ENCODE measurements around the gene ARPC5. TPM values are rescaled to one million over a fixed set of nuclear protein-coding genes. Genes with fewer than 3 reads are reported as not detected.

Gene ARPC5
- total and polyA plus RNA-seq, 4 donors, result 165 to 266 (median 188) TPM

- peak overlapping the region; percentile 19 for H3K4me3 ChIP-seq
- H3K9me3 ChIP-seq (ENCODE audit: control insufficient read depth in 4 of 4, insufficient read depth in 3 of 4, low read length in 3 of 4), result peaks cover 0 to 2% (median 0%) of the 10 kb centered on the region in 4 donors
- ATAC-seq (ENCODE audit: insufficient read depth, low FRiP score), result no peak
- no peaks in the 10 kb centered on the region for H3K36me3 ChIP-seq (ENCODE audit: control insufficient read depth in 4 of 4, insufficient read depth in 4 of 4, low read length in 4 of 4)
- peaks cover 0 to 7% (median 0%) of the 10 kb centered on the region in 5 donors for H3K4me1 ChIP-seq (ENCODE audit: control insufficient read depth in 5 of 5, insufficient read depth in 5 of 5, low read length in 5 of 5)
- TF ChIP-seq CTCF (IDR thresholded peaks at IDR 0.05; ENCODE audit: control extremely low read depth, extremely low read depth), result no peak
- H3K27me3 ChIP-seq (ENCODE audit: control insufficient read depth in 3 of 3, insufficient read depth in 3 of 3, low read length in 2 of 3), result no peaks in the 10 kb centered on the region
- H3K27ac ChIP-seq (ENCODE audit: low read depth in 1 of 2, low read length in 1 of 2), result peak overlapping the region in 1 of 2 donors; percentile 91
- no peak overlapping the region for H3K9ac ChIP-seq (ENCODE audit: insufficient read depth in 1 of 2, low read length in 2 of 2)
- no peak for DNase-seq
- 66 to 80% methylated on average over 4 of the region's 4 CpGs for WGBS, 2 donors
These were observed 45.7 kb downstream of the ARPC5 start for GRCh38 chr1:183589874-183590243.

- peak overlapping the region in 1 of 2 donors; percentile 91 for H3K27ac ChIP-seq (ENCODE audit: low read depth in 1 of 2, low read length in 1 of 2)
- peaks cover 0 to 2% (median 0%) of the 10 kb centered on the region in 4 donors for H3K9me3 ChIP-seq (ENCODE audit: control insufficient read depth in 4 of 4, insufficient read depth in 3 of 4, low read length in 3 of 4)
- no peak for TF ChIP-seq CTCF (IDR thresholded peaks at IDR 0.05; ENCODE audit: control extremely low read depth, extremely low read depth)
- peaks cover 0 to 7% (median 0%) of the 10 kb centered on the region in 5 donors for H3K4me1 ChIP-seq (ENCODE audit: control insufficient read depth in 5 of 5, insufficient read depth in 5 of 5, low read length in 5 of 5)
- ATAC-seq (ENCODE audit: insufficient read depth, low FRiP score), result no peak
- peak overlapping the region; percentile 24 for H3K4me3 ChIP-seq
- H3K27me3 ChIP-seq (ENCODE audit: control insufficient read depth in 3 of 3, insufficient read depth in 3 of 3, low read length in 2 of 3), result no peaks in the 10 kb centered on the region
- no peak overlapping the region for H3K9ac ChIP-seq (ENCODE audit: insufficient read depth in 1 of 2, low read length in 2 of 2)
- 70 to 82% methylated on average over 5 of the region's 5 CpGs for WGBS, 2 donors
- DNase-seq, result no peak
- no peaks in the 10 kb centered on the region for H3K36me3 ChIP-seq (ENCODE audit: control insufficient read depth in 4 of 4, insufficient read depth in 4 of 4, low read length in 4 of 4)
These were observed 46.2 kb downstream of the ARPC5 start for GRCh38 chr1:183589384-183589783.

GRCh38 chr1:183588827-183589226 is 46.8 kb downstream of the ARPC5 start:
- Histone ChIP-seq H3K27ac (ENCODE audit: low read depth in 1 of 2, low read length in 1 of 2) (peak overlapping the region in 1 of 2 donors; percentile 68), H3K9ac (ENCODE audit: insufficient read depth in 1 of 2, low read length in 2 of 2) (no peak overlapping the region), H3K4me1 (ENCODE audit: control insufficient read depth in 5 of 5, insufficient read depth in 5 of 5, low read length in 5 of 5) (peaks cover 0 to 7% (median 0%) of the 10 kb centered on the region in 5 donors), H3K36me3 (ENCODE audit: control insufficient read depth in 4 of 4, insufficient read depth in 4 of 4, low read length in 4 of 4) (no peaks in the 10 kb centered on the region), H3K9me3 (ENCODE audit: control insufficient read depth in 4 of 4, insufficient read depth in 3 of 4, low read length in 3 of 4) (peaks cover 0 to 2% (median 0%) of the 10 kb centered on the region in 4 donors), H3K4me3 (peak overlapping the region; percentile 22), H3K27me3 (ENCODE audit: control insufficient read depth in 3 of 3, insufficient read depth in 3 of 3, low read length in 2 of 3) (no peaks in the 10 kb centered on the region)
- no peak for TF ChIP-seq CTCF (IDR thresholded peaks at IDR 0.05; ENCODE audit: control extremely low read depth, extremely low read depth)
- ATAC-seq (ENCODE audit: insufficient read depth, low FRiP score) (no peak), DNase-seq (no peak)

GRCh38 chr1:183586926-183587325 is 48.7 kb downstream of the ARPC5 start:
- Histone ChIP-seq H3K9ac (ENCODE audit: insufficient read depth in 1 of 2, low read length in 2 of 2) (no peak overlapping the region), H3K4me1 (ENCODE audit: control insufficient read depth in 5 of 5, insufficient read depth in 5 of 5, low read length in 5 of 5) (peaks cover 0 to 9% (median 5%) of the 10 kb centered on the region in 5 donors), H3K9me3 (ENCODE audit: control insufficient read depth in 4 of 4, insufficient read depth in 3 of 4, low read length in 3 of 4) (no peaks in the 10 kb centered on the region), H3K27me3 (ENCODE audit: control insufficient read depth in 3 of 3, insufficient read depth in 3 of 3, low read length in 2 of 3) (no peaks in the 10 kb centered on the region), H3K27ac (ENCODE audit: low read depth in 1 of 2, low read length in 1 of 2) (peak overlapping the region in 1 of 2 donors; percentile 21), H3K4me3 (no peak overlapping the region), H3K36me3 (ENCODE audit: control insufficient read depth in 4 of 4, insufficient read depth in 4 of 4, low read length in 4 of 4) (no peaks in the 10 kb centered on the region)
- ATAC-seq (ENCODE audit: insufficient read depth, low FRiP score), result no peak
- WGBS, 2 donors, result 92 to 99% methylated on average over 8 of the region's 8 CpGs
- no peak for DNase-seq
- no peak for TF ChIP-seq CTCF (IDR thresholded peaks at IDR 0.05; ENCODE audit: control extremely low read depth, extremely low read depth)
